Right atrium auricular region (tissue), 2 donors: ENCODE measurements around the gene LATS1. TPM values are rescaled to one million over a fixed set of nuclear protein-coding genes. Genes with fewer than 3 reads are reported as not detected.

Experiments used
- DNase-seq: peaks from one replicate; pipeline ENCODE4 v3.0.0-alpha.2; 2019; ENCODE audit warnings: low spot score
- H3K27ac ChIP-seq, 2 donors: fragments of 200-600 bp; sonication (generic); 1 replicate in 1 of 2; 2 replicates in 1 of 2; pipeline ENCODE4 v1.5.1; 2016 to 2019
- H3K27me3 ChIP-seq, 2 donors: fragments of 200-600 bp; sonication (generic); one replicate each; pipeline versions ENCODE4 v1.5.1 to v1.6.0; 2017 to 2019
- H3K36me3 ChIP-seq: fragments of 200-600 bp; sonication (generic); one replicate; pipeline ENCODE4 v1.5.1; 2016
- H3K4me1 ChIP-seq, 2 donors: fragments of 200-600 bp; sonication (generic); one replicate each; pipeline versions ENCODE4 v1.5.1 to v1.6.0; 2017 to 2019
- H3K4me3 ChIP-seq, 2 donors: fragments of 200-600 bp; sonication (generic); 1 replicate in 1 of 2; 2 replicates in 1 of 2; pipeline ENCODE4 v1.5.1; 2017 to 2019; ENCODE audit warnings: mild to moderate bottlenecking in 1 of 2, moderate library complexity in 1 of 2
- H3K9me3 ChIP-seq, 2 donors: fragments of 200-600 bp; sonication (generic); one replicate each; pipeline ENCODE4 v1.5.1; 2019
- CTCF ChIP-seq, 2 donors: fragments of 200-600 bp; sonication (generic); IDR thresholded peaks; one replicate each; pipeline ENCODE4 v1.5.1; 2019; ENCODE audit warnings: antibody characterized with exemption in 2 of 2
- total RNA-seq, 2 donors: library from RNA; depleted of rRNA; stranded (reverse); fragments of >200 nt; gene quantifications; one replicate each; pipeline ENCODE4 v1.1.0, GENCODE V29; 2016

LATS1 gene
- total RNA-seq, 2 donors from 2014 or later = 10.5 to 13.7 TPM

- H3K27ac ChIP-seq = no peak overlapping the region
- H3K9me3 ChIP-seq = no peaks in the 10 kb centered on the region
- H3K27me3 ChIP-seq = no peaks in the 10 kb centered on the region
- H3K4me3 ChIP-seq = no peak overlapping the region
- no peaks in the 10 kb centered on the region for H3K4me1 ChIP-seq
- no peak for TF ChIP-seq CTCF (IDR thresholded peaks at IDR 0.05)
- DNase-seq = no peak
- H3K36me3 ChIP-seq = peaks cover 20% of the 10 kb centered on the region
Measured at GRCh38 chr6:149627672-149628071, 90.2 kb downstream of the LATS1 start.

- Histone ChIP-seq H3K9me3 (no peaks in the 10 kb centered on the region), H3K27ac (no peak overlapping the region), H3K4me3 (no peak overlapping the region), H3K4me1 (peaks cover 0 to 7% of the 10 kb centered on the region in 2 donors), H3K36me3 (peaks cover 12% of the 10 kb centered on the region), H3K27me3 (no peaks in the 10 kb centered on the region)
- DNase-seq = no peak
- TF ChIP-seq CTCF (IDR thresholded peaks at IDR 0.05) = no peak
Measured at GRCh38 chr6:149615805-149616204, 102.1 kb downstream of the LATS1 start.

- Histone ChIP-seq H3K4me1 (peaks cover 0 to 7% of the 10 kb centered on the region in 2 donors), H3K4me3 (no peak overlapping the region), H3K36me3 (no peaks in the 10 kb centered on the region), H3K27me3 (no peaks in the 10 kb centered on the region), H3K27ac (no peak overlapping the region), H3K9me3 (no peaks in the 10 kb centered on the region)
- DNase-seq = no peak
- TF ChIP-seq CTCF (IDR thresholded peaks at IDR 0.05) = no peak
Measured at GRCh38 chr6:149614337-149614736, 103.6 kb downstream of the LATS1 start.

GRCh38 chr6:149608381-149608982 is 109.4 kb downstream of the LATS1 start:
- no peak for TF ChIP-seq CTCF (IDR thresholded peaks at IDR 0.05)
- DNase-seq = no peak

More at GRCh38 chr6:149608381-149608982, 109.4 kb downstream of the LATS1 start:
- H3K36me3 ChIP-seq = peaks cover 8% of the 10 kb centered on the region
- H3K27me3 ChIP-seq = no peaks in the 10 kb centered on the region
- H3K27ac ChIP-seq = no peak overlapping the region
- no peaks in the 10 kb centered on the region for H3K4me1 ChIP-seq
- no peak overlapping the region for H3K4me3 ChIP-seq
- H3K9me3 ChIP-seq = no peaks in the 10 kb centered on the region

Other genes starting within 250 kb of the LATS1 start
- 1 to 10 TPM in 1 of 2 donors, under 1 TPM in 1; 0.30 to 1.3 TPM for gene ZC3H12D, start 233.1 kb downstream of the LATS1 start, total RNA-seq
- gene PPIL4, start 172.1 kb downstream of the LATS1 start, total RNA-seq = 10 to 100 TPM; 14.6 to 17.0 TPM
- 10 to 100 TPM; 45.5 to 54.9 TPM for gene GINM1, start 151.7 kb downstream of the LATS1 start, total RNA-seq
- gene KATNA1, start 69.4 kb downstream of the LATS1 start, total RNA-seq = 10 to 100 TPM; 11.2 to 15.9 TPM
- 10 to 100 TPM; 10.8 to 13.3 TPM for gene NUP43, start 28.4 kb upstream of the LATS1 start, total RNA-seq
- gene PCMT1, start 31.6 kb upstream of the LATS1 start, total RNA-seq = 100 to 1,000 TPM in 1 of 2 donors, 10 to 100 TPM in 1; 99.8 to 106 TPM
- gene LRP11, start 146.3 kb upstream of the LATS1 start, total RNA-seq = 10 to 100 TPM; 17.0 to 25.7 TPM
- gene RAET1E, start 180.0 kb upstream of the LATS1 start, total RNA-seq = 1 to 10 TPM in 1 of 2 donors, under 1 TPM in 1; 0.52 to 4.3 TPM
- 1 to 10 TPM; 1.5 to 1.6 TPM for gene RAET1G, start 205.0 kb upstream of the LATS1 start, total RNA-seq
- gene ULBP2, start 223.9 kb upstream of the LATS1 start, total RNA-seq = 1 to 10 TPM in 1 of 2 donors, under 1 TPM in 1; 0.82 to 2.4 TPM
- gene ULBP1, start 245.8 kb upstream of the LATS1 start, total RNA-seq = under 1 TPM; 0.11 to 0.31 TPM